Endodermal cell (in vitro differentiated cells): Measurements from ENCODE around the gene AGPAT3. TPM values are rescaled to one million over a fixed set of nuclear protein-coding genes. Genes with fewer than 3 reads are reported as not detected.

Source experiments
- DNase-seq: peaks from one replicate; pipeline ENCODE4 v3.0.0-alpha.2; 2017
- H3K27ac ChIP-seq: 2 replicates; pipeline ENCODE4 v1.5.1; 2013; ENCODE audit warnings: mild to moderate bottlenecking, low read depth, low read length, moderate library complexity
- H3K27me3 ChIP-seq: 2 replicates; pipeline ENCODE4 v1.6.1; 2013; ENCODE audit warnings: mild to moderate bottlenecking, low read length, moderate library complexity; ENCODE audit not compliant: insufficient read depth, control insufficient read depth, poor library complexity, severe bottlenecking
- H3K36me3 ChIP-seq: 2 replicates; pipeline ENCODE4 v1.7.0; 2013; ENCODE audit warnings: mild to moderate bottlenecking, low read length, moderate library complexity; ENCODE audit not compliant: control insufficient read depth, insufficient read depth
- H3K4me1 ChIP-seq: one replicate; pipeline ENCODE4 v1.7.0; 2013; ENCODE audit warnings: low read length; ENCODE audit not compliant: control insufficient read depth, insufficient read depth
- H3K4me3 ChIP-seq: 2 replicates; pipeline ENCODE4 v1.5.1; 2013; ENCODE audit warnings: mild to moderate bottlenecking, low read length, moderate library complexity
- H3K9ac ChIP-seq: 2 replicates; pipeline ENCODE4 v1.6.1; 2013; ENCODE audit warnings: mild to moderate bottlenecking, low read length, moderate library complexity; ENCODE audit not compliant: poor library complexity, severe bottlenecking; ENCODE audit errors: extremely low read depth
- H3K9me3 ChIP-seq: 2 replicates; pipeline ENCODE4 v1.6.1; 2013; ENCODE audit warnings: mild to moderate bottlenecking, low read length, moderate library complexity; ENCODE audit not compliant: control insufficient read depth
- H3K27ac Mint-ChIP-seq: 2 replicates; pipeline ENCODE4 v1.8.0; 2020; ENCODE audit warnings: mixed read lengths
- H3K27me3 Mint-ChIP-seq: 2 replicates; pipeline ENCODE4 v1.8.0; 2021; ENCODE audit warnings: mild to moderate bottlenecking, mixed read lengths; ENCODE audit not compliant: insufficient read depth
- H3K36me3 Mint-ChIP-seq: 2 replicates; pipeline ENCODE4 v1.8.0; 2020; ENCODE audit warnings: low read depth, mixed read lengths
- H3K4me1 Mint-ChIP-seq: 2 replicates; pipeline ENCODE4 v1.8.0; 2020; ENCODE audit warnings: mixed read lengths
- H3K4me3 Mint-ChIP-seq: 2 replicates; pipeline ENCODE4 v1.8.0; 2020; ENCODE audit warnings: mild to moderate bottlenecking, moderate library complexity, mixed read lengths
- H3K9me3 Mint-ChIP-seq: 2 replicates; pipeline ENCODE4 v1.8.0; 2020; ENCODE audit warnings: mild to moderate bottlenecking, mixed read lengths
- CTCF ChIP-seq: fragments of 200-600 bp; sonication (generic); conservative IDR thresholded peaks from 2 replicates; pipeline ENCODE4 v1.5.0; 2021; ENCODE audit warnings: antibody characterized with exemption, mild to moderate bottlenecking
- WGBS, 2 experiments: methylation state at CpG; one replicate each; pipeline versions ENCODE4 v1.1.5 to v1.1.7; 2013; ENCODE audit warnings: missing lambda C conversion rate in 2 of 2, mixed read lengths in 1 of 2; ENCODE audit not compliant: insufficient coverage in 1 of 2, insufficient read length in 1 of 2; 5-methylcytosine and 5-hydroxymethylcytosine counted together
- total RNA-seq, 2 donors: library from RNA; stranded (reverse); fragmentation: NEBNext Ultra II Directional in 1 of 2; extraction: Animal tissue kit (Norgen Biotek cat#: 25700) in 1 of 2; gene quantifications; 2 replicates in 1 of 2; 3 replicates in 1 of 2; pipeline ENCODE4 v1.2.1, GENCODE V29; 2021

Gene AGPAT3
- total RNA-seq, 2 donors from 2014 or later, result 44.0 to 74.4 TPM

DNA sequence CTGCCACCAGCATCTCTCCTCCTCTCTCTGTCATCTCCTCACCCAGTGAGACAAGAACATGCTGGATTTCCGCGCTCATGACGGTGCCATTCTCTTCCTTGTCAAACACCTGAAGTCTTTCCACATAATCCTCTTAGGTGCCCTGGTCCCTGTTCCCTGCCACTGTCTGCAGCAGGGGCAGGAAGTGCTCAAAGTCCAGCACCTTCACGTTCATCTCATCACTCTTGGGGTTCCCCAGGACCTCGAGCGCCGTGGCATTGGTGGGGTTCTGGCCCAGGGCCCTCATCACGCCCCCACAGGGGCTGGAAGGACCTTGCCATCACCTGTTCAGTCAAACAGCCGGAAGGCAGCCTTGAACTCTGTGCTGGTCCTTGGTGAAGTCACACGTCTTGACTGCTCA lies 9.1 kb upstream of the AGPAT3 start:
- Histone ChIP-seq H3K4me3 (no peak overlapping the region), H3K4me1 (no peaks in the 10 kb centered on the region), H3K27ac (no peak overlapping the region), H3K9me3 (peaks cover 1% of the 10 kb centered on the region), H3K27me3 (no peaks in the 10 kb centered on the region), H3K36me3 (no peaks in the 10 kb centered on the region), H3K9ac (no peak overlapping the region)
- Mint-ChIP-seq H3K27me3 (no peaks in the 10 kb centered on the region), H3K36me3 (no peaks in the 10 kb centered on the region), H3K9me3 (peaks cover 3% of the 10 kb centered on the region), H3K4me3 (no peak overlapping the region), H3K27ac (no peak overlapping the region), H3K4me1 (peaks cover 11% of the 10 kb centered on the region)
- no peak for TF ChIP-seq CTCF
- DNase-seq, result no peak
- 97% methylated on average over 5 to 10 of the region's 10 CpGs for WGBS, 2 experiments

GRCh38 chr21:43858806-43859648 lies 6.0 kb upstream of the AGPAT3 start:
- Mint-ChIP-seq H3K9me3 (no peaks in the 10 kb centered on the region), H3K4me1 (peaks cover 11% of the 10 kb centered on the region), H3K27ac (peak overlapping the region; percentile 26), H3K36me3 (no peaks in the 10 kb centered on the region), H3K4me3 (no peak overlapping the region), H3K27me3 (no peaks in the 10 kb centered on the region)
- Histone ChIP-seq H3K4me3 (no peak overlapping the region), H3K36me3 (no peaks in the 10 kb centered on the region), H3K27ac (no peak overlapping the region), H3K9me3 (no peaks in the 10 kb centered on the region), H3K4me1 (no peaks in the 10 kb centered on the region), H3K27me3 (no peaks in the 10 kb centered on the region), H3K9ac (no peak overlapping the region)
- peak; percentile 27 for TF ChIP-seq CTCF
- WGBS, 2 experiments, result 90 to 93% methylated on average over 24 to 26 of the region's 26 CpGs
- DNase-seq, result no peak

DNA sequence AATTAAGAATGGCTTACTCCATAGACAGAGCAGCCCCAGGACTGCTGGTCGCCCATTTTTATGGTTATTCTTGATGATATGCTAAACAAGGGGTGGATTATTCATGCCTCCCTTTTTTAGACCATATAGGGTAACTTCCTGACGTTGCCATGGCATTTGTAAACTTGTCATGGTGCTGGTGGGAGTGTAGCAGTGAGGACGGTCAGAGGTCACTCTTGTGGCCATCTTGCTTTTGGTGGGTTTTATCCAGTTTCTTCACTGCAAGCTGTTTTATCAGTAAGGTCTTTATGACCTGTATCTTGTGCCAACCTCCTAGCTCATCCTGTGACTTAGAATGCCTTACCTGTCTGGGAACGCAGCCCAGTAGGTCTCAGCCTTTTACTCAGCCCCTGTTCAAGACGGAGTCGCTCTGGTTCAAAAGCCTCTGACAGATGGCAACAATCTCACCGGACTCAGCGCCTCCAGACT lies 5.2 kb upstream of the AGPAT3 start:
- Histone ChIP-seq H3K27me3 (no peaks in the 10 kb centered on the region), H3K9me3 (no peaks in the 10 kb centered on the region), H3K4me3 (no peak overlapping the region), H3K27ac (no peak overlapping the region), H3K36me3 (no peaks in the 10 kb centered on the region), H3K9ac (no peak overlapping the region), H3K4me1 (no peaks in the 10 kb centered on the region)
- no peak for DNase-seq
- no peak overlapping the region for H3K4me3 Mint-ChIP-seq
- no peaks in the 10 kb centered on the region for H3K9me3 Mint-ChIP-seq
- no peaks in the 10 kb centered on the region for H3K27me3 Mint-ChIP-seq
- no peaks in the 10 kb centered on the region for H3K36me3 Mint-ChIP-seq
- H3K4me1 Mint-ChIP-seq, result peaks cover 9% of the 10 kb centered on the region
- TF ChIP-seq CTCF, result no peak
- 83 to 89% methylated on average over 5 to 8 of the region's 8 CpGs for WGBS, 2 experiments
- H3K27ac Mint-ChIP-seq, result no peak overlapping the region
